ENCODE results near the gene SMAD6. TPM values are rescaled to one million over a fixed set of nuclear protein-coding genes. Genes with fewer than 3 reads are reported as not detected.

SMAD6 gene
- total and polyA plus RNA-seq, 9 of the 15 experiments (the other 6 are each of a cell fraction or from before 2014, with no cell fraction given), result 0.10 to 15.5 (median 3.7) TPM

GRCh38 chr15:66765478-66766281, 63.6 kb downstream of the SMAD6 start (continued):
- no peak for TF ChIP-seq SIRT6 (IDR thresholded peaks at IDR 0.05; ENCODE audit: low read depth, low read length)
- TF ChIP-seq PCBP1 (IDR thresholded peaks at IDR 0.05; ENCODE audit: low read depth, low read length, poor library complexity, severe bottlenecking), result no peak
- no peak for TF ChIP-seq ZNF586 (CRISPR knock-in tag; conservative IDR thresholded peaks at IDR 0.05)
- TF ChIP-seq RBBP5 (IDR thresholded peaks at IDR 0.05; ENCODE audit: borderline replicate concordance, insufficient read depth, low read length, poor library complexity, severe bottlenecking), result no peak
- no peak for TF ChIP-seq THAP12 (CRISPR knock-in tag; IDR thresholded peaks at IDR 0.05)
- peak; percentile 74; the same call in 1 of the 2 replicates for TF ChIP-seq SPI1 (IDR thresholded peaks at IDR 0.05; ENCODE audit: borderline replicate concordance, low read depth, low read length)
- TF ChIP-seq ARID4B (CRISPR knock-in tag; IDR thresholded peaks at IDR 0.05), result peak; percentile 31; the same call in 1 of the 2 replicates
- peak; percentile 65 for TF ChIP-seq GABPA (tag; conservative IDR thresholded peaks at IDR 0.05; ENCODE audit: low read depth)
- no peak for TF ChIP-seq TCF7L2 (IDR thresholded peaks at IDR 0.05; ENCODE audit: low read depth, low read length)
- TF ChIP-seq BRF2 (IDR thresholded peaks at IDR 0.05; ENCODE audit: borderline replicate concordance, insufficient read depth, insufficient read length), result no peak
- no peak for TF ChIP-seq ARID3B (CRISPR knock-in tag; IDR thresholded peaks at IDR 0.05; ENCODE audit: borderline replicate concordance)
- TF ChIP-seq PRPF4 (IDR thresholded peaks at IDR 0.05; ENCODE audit: insufficient read depth, low read depth, low read length, poor library complexity, severe bottlenecking), result no peak
- TF ChIP-seq MNT (conservative IDR thresholded peaks at IDR 0.05), result no peak

Measured in K562 (cell line).